B cell (primary cell): Measurements from ENCODE around the gene NFAM1.

Experiments
- EZH2 ChIP-seq: IDR thresholded peaks from 2 replicates; pipeline ENCODE4 v1.6.1; 2012; ENCODE audit warnings: borderline replicate concordance, low read depth, mild to moderate bottlenecking, moderate library complexity, low read length; ENCODE audit not compliant: insufficient read depth, poor library complexity, severe bottlenecking
- TF ChIP-seq, protein P1 (sequence below): fragments of 200-600 bp; IDR thresholded peaks from one replicate; pipeline ENCODE4 v1.8.0; 2022; ENCODE audit warnings: antibody characterized with exemption, mild to moderate bottlenecking

GRCh38 chr22:42336527-42337227, 95.5 kb downstream of the NFAM1 start:
- TF ChIP-seq, protein P1, sequence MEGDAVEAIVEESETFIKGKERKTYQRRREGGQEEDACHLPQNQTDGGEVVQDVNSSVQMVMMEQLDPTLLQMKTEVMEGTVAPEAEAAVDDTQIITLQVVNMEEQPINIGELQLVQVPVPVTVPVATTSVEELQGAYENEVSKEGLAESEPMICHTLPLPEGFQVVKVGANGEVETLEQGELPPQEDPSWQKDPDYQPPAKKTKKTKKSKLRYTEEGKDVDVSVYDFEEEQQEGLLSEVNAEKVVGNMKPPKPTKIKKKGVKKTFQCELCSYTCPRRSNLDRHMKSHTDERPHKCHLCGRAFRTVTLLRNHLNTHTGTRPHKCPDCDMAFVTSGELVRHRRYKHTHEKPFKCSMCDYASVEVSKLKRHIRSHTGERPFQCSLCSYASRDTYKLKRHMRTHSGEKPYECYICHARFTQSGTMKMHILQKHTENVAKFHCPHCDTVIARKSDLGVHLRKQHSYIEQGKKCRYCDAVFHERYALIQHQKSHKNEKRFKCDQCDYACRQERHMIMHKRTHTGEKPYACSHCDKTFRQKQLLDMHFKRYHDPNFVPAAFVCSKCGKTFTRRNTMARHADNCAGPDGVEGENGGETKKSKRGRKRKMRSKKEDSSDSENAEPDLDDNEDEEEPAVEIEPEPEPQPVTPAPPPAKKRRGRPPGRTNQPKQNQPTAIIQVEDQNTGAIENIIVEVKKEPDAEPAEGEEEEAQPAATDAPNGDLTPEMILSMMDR, result no peak
- no peak for TF ChIP-seq EZH2
